IMR-90 (cell line): ENCODE results near the gene ENDOD1. TPM values are rescaled to one million over a fixed set of nuclear protein-coding genes. Genes with fewer than 3 reads are reported as not detected.

ENCODE experiments used
- ATAC-seq: fragments of 200-7000 bp; cut with Tn5 transposase; 2 replicates; pipeline ENCODE4 v1.9.1; 2020; ENCODE audit warnings: low read depth, mild to moderate bottlenecking, moderate library complexity
- BruUV-seq: library from RNA; stranded (reverse); fragments of 400-500 nt; replicated peaks from 2 replicates; lab custom pipeline; 2021; lab: Mats Ljungman, UMichigan
- CTCF ChIA-PET: fragments of 300-600 bp; formaldehyde crosslinking; extraction: SDS; loops from one replicate; lab custom pipeline; 2021; ENCODE audit warnings: antibody characterized with exemption; lab: Yijun Ruan, JAX
- POLR2A ChIA-PET: fragments of 300-600 bp; sonication (Branson Sonifier 250); formaldehyde crosslinking; loops from one replicate; lab custom pipeline; 2022; ENCODE audit warnings: antibody characterized with exemption; ENCODE audit not compliant: unreplicated experiment; lab: Charles Lee
- DNase-seq: peaks from one replicate; pipeline ENCODE4 v3.0.0; 2013
- H2AFZ ChIP-seq: replicated peaks from 2 replicates; pipeline ENCODE3; 2013; ENCODE audit warnings: low read length, mild to moderate bottlenecking; ENCODE audit not compliant: poor library complexity
- H2AK5ac ChIP-seq: 2 replicates; pipeline ENCODE4 v1.6.1; 2013; ENCODE audit warnings: low read depth, low read length, inconsistent platforms
- H2AK9ac ChIP-seq: replicated peaks from 2 replicates; pipeline ENCODE3; 2013; ENCODE audit warnings: mild to moderate bottlenecking, low read depth, low read length, moderate library complexity; ENCODE audit not compliant: poor library complexity
- H2BK120ac ChIP-seq: 2 replicates; pipeline ENCODE4 v1.6.1; 2013; ENCODE audit warnings: low read depth, low read length, inconsistent platforms
- H2BK15ac ChIP-seq: 3 replicates; pipeline ENCODE4 v1.6.1; 2013; ENCODE audit warnings: low read depth, low read length, inconsistent platforms
- H2BK20ac ChIP-seq: 2 replicates; pipeline ENCODE4 v1.6.1; 2013; ENCODE audit warnings: low read depth, mild to moderate bottlenecking, inconsistent platforms, low read length, moderate library complexity
- H2BK5ac ChIP-seq: 2 replicates; pipeline ENCODE4 v1.6.1; 2013; ENCODE audit warnings: mild to moderate bottlenecking, low read depth, low read length, inconsistent platforms; ENCODE audit not compliant: poor library complexity, severe bottlenecking
- H3K14ac ChIP-seq: replicated peaks from 2 replicates; pipeline ENCODE4 v1.6.1; 2013; ENCODE audit warnings: low read depth, low read length, inconsistent platforms
- H3K18ac ChIP-seq: 2 replicates; pipeline ENCODE4 v1.6.1; 2013; ENCODE audit warnings: low read depth, low read length, control low read depth
- H3K23ac ChIP-seq: 2 replicates; pipeline ENCODE4 v1.6.1; 2013; ENCODE audit warnings: low read depth, low read length, inconsistent platforms
- H3K27ac ChIP-seq: 2 replicates; pipeline ENCODE4 v1.5.1; 2013; ENCODE audit warnings: mild to moderate bottlenecking, control low read depth, low read length; ENCODE audit not compliant: insufficient read depth
- H3K27me3 ChIP-seq: 2 replicates; pipeline ENCODE4 v1.6.1; 2013; ENCODE audit warnings: low read length; ENCODE audit not compliant: control insufficient read depth, insufficient read depth
- H3K36me3 ChIP-seq: 2 replicates; pipeline ENCODE4 v1.6.1; 2013; ENCODE audit warnings: low read length, mixed read lengths; ENCODE audit not compliant: control insufficient read depth, insufficient read depth
- H3K4ac ChIP-seq: 2 replicates; pipeline ENCODE4 v1.6.1; 2013; ENCODE audit warnings: low read depth, low read length, inconsistent platforms
- H3K4me1 ChIP-seq: 2 replicates; pipeline ENCODE4 v1.6.1; 2013; ENCODE audit warnings: low read length, mixed read lengths; ENCODE audit not compliant: control insufficient read depth, insufficient read depth
- H3K4me2 ChIP-seq: 2 replicates; pipeline ENCODE4 v1.6.1; 2013; ENCODE audit warnings: low read depth, mild to moderate bottlenecking, control low read depth, low read length, moderate library complexity
- H3K4me3 ChIP-seq: 2 replicates; pipeline ENCODE4 v1.5.1; 2013; ENCODE audit warnings: low read depth, mild to moderate bottlenecking, control low read depth, low read length, moderate library complexity; ENCODE audit not compliant: insufficient read depth
- H3K56ac ChIP-seq: 2 replicates; pipeline ENCODE4 v1.6.1; 2013; ENCODE audit warnings: low read length, inconsistent platforms; ENCODE audit not compliant: insufficient read depth; ENCODE audit errors: extremely low read depth
- H3K79me1 ChIP-seq, 2 experiments: 2 replicates each; pipeline ENCODE4 v1.6.1; 2013; ENCODE audit warnings: low read length in 2 of 2, inconsistent platforms in 1 of 2, low read depth in 1 of 2
- H3K9ac ChIP-seq: 2 replicates; pipeline ENCODE4 v1.6.1; 2013; ENCODE audit warnings: low read depth, low read length, control low read depth
- H3K9me1 ChIP-seq: 2 replicates; pipeline ENCODE4 v1.6.1; 2013; ENCODE audit warnings: low read length, inconsistent platforms; ENCODE audit not compliant: insufficient read depth
- H3K9me3 ChIP-seq: 2 replicates; pipeline ENCODE4 v1.6.1; 2013; ENCODE audit warnings: low read length; ENCODE audit not compliant: control insufficient read depth, insufficient read depth
- H4K20me1 ChIP-seq: 2 replicates; pipeline ENCODE4 v1.6.1; 2013; ENCODE audit warnings: low read length, inconsistent platforms; ENCODE audit not compliant: insufficient read depth
- H4K5ac ChIP-seq: 2 replicates; pipeline ENCODE4 v1.6.1; 2013; ENCODE audit warnings: mild to moderate bottlenecking, low read depth, low read length, control low read depth
- H4K8ac ChIP-seq, 2 experiments: 2 replicates each; pipeline ENCODE4 v1.6.1; 2013; ENCODE audit warnings: low read depth in 2 of 2, low read length in 2 of 2, control low read depth in 1 of 2, inconsistent platforms in 1 of 2
- H4K91ac ChIP-seq: 2 replicates; pipeline ENCODE4 v1.6.1; 2013; ENCODE audit warnings: low read depth, low read length, inconsistent platforms; ENCODE audit not compliant: insufficient read depth
- BHLHE40 ChIP-seq: fragments of 150-350 bp; IDR thresholded peaks from 2 replicates; pipeline ENCODE4 v1.6.1; 2016; ENCODE audit warnings: mild to moderate bottlenecking, low read depth, low read length
- CEBPB ChIP-seq: IDR thresholded peaks from 2 replicates; pipeline ENCODE4 v1.6.1; 2012; ENCODE audit warnings: low read depth, low read length, improper control_type of control experiment
- CTCF ChIP-seq: conservative IDR thresholded peaks from 2 replicates; pipeline ENCODE4 v1.5.1; 2012; ENCODE audit warnings: mild to moderate bottlenecking, low read depth, low read length, improper control_type of control experiment
- ELK1 ChIP-seq: fragments of 150-350 bp; IDR thresholded peaks from 2 replicates; pipeline ENCODE4 v1.6.1; 2016; ENCODE audit warnings: low read depth, mild to moderate bottlenecking, low read length, moderate library complexity, borderline replicate concordance
- FOS ChIP-seq: fragments of 150-350 bp; IDR thresholded peaks from 2 replicates; pipeline ENCODE4 v1.6.1; 2016; ENCODE audit warnings: low read depth, low read length
- MAFK ChIP-seq: IDR thresholded peaks from 2 replicates; pipeline ENCODE4 v1.6.1; 2012; ENCODE audit warnings: low read depth, low read length, improper control_type of control experiment
- MAZ ChIP-seq: IDR thresholded peaks from 2 replicates; pipeline ENCODE4 v1.6.1; 2012; ENCODE audit warnings: low read depth, mild to moderate bottlenecking, low read length, improper control_type of control experiment, moderate library complexity, borderline replicate concordance
- NFE2L2 ChIP-seq: fragments of 150-350 bp; IDR thresholded peaks from 2 replicates; pipeline ENCODE4 v1.6.1; 2016; ENCODE audit warnings: low read depth, mild to moderate bottlenecking, low read length
- POLR2A ChIP-seq: IDR thresholded peaks from 2 replicates; pipeline ENCODE4 v1.6.1; 2012; ENCODE audit warnings: mild to moderate bottlenecking, low read depth, low read length
- RAD21 ChIP-seq: IDR thresholded peaks from 2 replicates; pipeline ENCODE4 v1.6.1; 2012; ENCODE audit warnings: low read length, improper control_type of control experiment
- RFX5 ChIP-seq: IDR thresholded peaks from 2 replicates; pipeline ENCODE4 v1.8.0; 2012; ENCODE audit warnings: low read depth, mild to moderate bottlenecking, low read length, moderate library complexity
- SMC3 ChIP-seq: fragments of 150-350 bp; IDR thresholded peaks from 2 replicates; pipeline ENCODE4 v1.6.1; 2016; ENCODE audit warnings: low read depth, mild to moderate bottlenecking, antibody characterized with exemption, low read length, moderate library complexity
- USF2 ChIP-seq: fragments of 150-350 bp; IDR thresholded peaks from 2 replicates; pipeline ENCODE4 v1.6.1; 2017; ENCODE audit warnings: mild to moderate bottlenecking, antibody characterized with exemption, low read length, low read depth
- WGBS, 2 experiments: methylation state at CpG; one replicate each; pipeline versions ENCODE4 v1.1.5 to v1.1.7; 2013; ENCODE audit warnings: missing lambda C conversion rate in 2 of 2; ENCODE audit not compliant: insufficient read length in 1 of 2; ENCODE audit errors: extremely low coverage in 2 of 2; 5-methylcytosine and 5-hydroxymethylcytosine counted together
- dilution Hi-C: fragments of 300-500 bp; cut with HindIII; formaldehyde crosslinking; loops from one replicate; pipeline ENCODE4 v1.14.3; 2018; ENCODE audit warnings: low sequenced_read_pairs; ENCODE audit not compliant: unreplicated experiment
- in situ Hi-C: fragments of 300-500 bp; cut with MboI; formaldehyde crosslinking; loops from 3 replicates; pipeline ENCODE4 v1.14.3; 2019; ENCODE audit warnings: low sequenced_read_pairs, inconsistent platforms, mixed read lengths
- intact Hi-C: fragments of 100-400 bp; cut with micrococcal nuclease; formaldehyde crosslinking; loops from 2 replicates; pipeline ENCODE4 v1.10.0; 2022
- polyA plus RNA-seq, 3 experiments: library from polyadenylated mRNA; depleted of rRNA; stranded (reverse); fragments of >200 nt; gene quantifications; 2 replicates each; pipeline ENCODE4 v1.2.3, GENCODE V29; 2012; ENCODE audit warnings: low replicate concordance in 1 of 3
- total RNA-seq: library from RNA; depleted of rRNA; stranded (reverse); fragments of >200 nt; gene quantifications from 2 replicates; pipeline ENCODE4 v1.2.3, GENCODE V29; 2012

The ENDOD1 gene
- total and polyA plus RNA-seq, 2 of the 4 experiments (the other 2 are of a cell fraction) = 7.0 to 17.6 TPM

- H3K27ac ChIP-seq = no peak overlapping the region
- WGBS, 2 experiments = 71% methylated on average over 3 of the region's 10 CpGs; no CpG with 5 or more reads in 1 of the 2 experiments
- H4K91ac ChIP-seq = no peak overlapping the region
- POLR2A ChIA-PET = no interaction called here
- H3K36me3 ChIP-seq = no peaks in the 10 kb centered on the region
- dilution Hi-C loops (no loop called here), in situ Hi-C loops (loop anchor here (5.0 kb wide), 1 partner anchor 609 kb away; no protein-coding TSS in a partner anchor), intact Hi-C loops (loop anchor here (5.0 to 10.0 kb wide), 2 partner anchors 442 to 531 kb away; no protein-coding TSS in a partner anchor)
- DNase-seq = no peak
- CTCF ChIA-PET = interaction anchor here (0.6 to 5.0 kb wide), 5 partner anchors 86 to 832 kb away, joined by 4 to 45 read pairs (median 4); partner anchors contain the start of gene SRSF8
- H3K4me2 ChIP-seq = no peak overlapping the region
- no peaks in the 10 kb centered on the region for H3K9me3 ChIP-seq
- no peak overlapping the region for H4K5ac ChIP-seq
- H2AK5ac ChIP-seq = no peak overlapping the region
- BruUV-seq = no TSS peak
- no peak overlapping the region for H3K23ac ChIP-seq
- no peak overlapping the region for H2AFZ ChIP-seq
- ATAC-seq = no peak
- no peak overlapping the region for H2BK5ac ChIP-seq
- H3K4me3 ChIP-seq = no peak overlapping the region
- H3K4ac ChIP-seq = no peak overlapping the region
- peaks cover 3% of the 10 kb centered on the region; the same call in 1 of the 2 replicates for H3K9me1 ChIP-seq
- no peak overlapping the region for H2BK120ac ChIP-seq
- H3K56ac ChIP-seq = no peak overlapping the region
- 0 out of 2 replicates have a peak, but pooled peaks cover 2% of the 10 kb centered on the region for H3K27me3 ChIP-seq
- H4K8ac ChIP-seq = no peak overlapping the region
- H2BK20ac ChIP-seq = no peak overlapping the region
- H3K79me1 ChIP-seq = no peaks in the 10 kb centered on the region
- peaks cover 4% of the 10 kb centered on the region; the same call in 1 of the 2 replicates for H3K4me1 ChIP-seq
- no peak overlapping the region for H3K9ac ChIP-seq
- H3K18ac ChIP-seq = no peak overlapping the region
- no peak overlapping the region for H3K14ac ChIP-seq
- no peak overlapping the region for H2AK9ac ChIP-seq
- H2BK15ac ChIP-seq = no peak overlapping the region
- no peaks in the 10 kb centered on the region for H4K20me1 ChIP-seq
- TF ChIP-seq MAZ (no peak), NFE2L2 (no peak), BHLHE40 (no peak), SMC3 (no peak), RFX5 (no peak), USF2 (no peak), ELK1 (no peak), FOS (no peak), CTCF (no peak), POLR2A (no peak), MAFK (no peak), RAD21 (no peak), CEBPB (no peak)
Observed at GRCh38 chr11:95152876-95153856, 63.5 kb downstream of the ENDOD1 start.
